Measurements from ENCODE around the gene DISC1.

Gene DISC1

GRCh38 chr1:231828182-231828920 lies 201.8 kb downstream of the DISC1 start:
- TF ChIP-seq CTCF (IDR thresholded peaks at IDR 0.05; ENCODE audit: control insufficient read depth, extremely low read depth, insufficient read depth) = no peak
- no peak overlapping the region for H3K4me3 ChIP-seq (ENCODE audit: low read depth, low read length)
- no peak for DNase-seq (ENCODE audit: low read depth)

- TF ChIP-seq CTCF (IDR thresholded peaks at IDR 0.05; ENCODE audit: control insufficient read depth, extremely low read depth, insufficient read depth) = no peak
- DNase-seq (ENCODE audit: low read depth) = no peak
- H3K4me3 ChIP-seq (ENCODE audit: low read depth, low read length) = no peak overlapping the region
Observed at GRCh38 chr1:231829332-231829731, 202.7 kb downstream of the DISC1 start.

GRCh38 chr1:231836227-231836893 lies 209.8 kb downstream of the DISC1 start:
- no peak for TF ChIP-seq CTCF (IDR thresholded peaks at IDR 0.05; ENCODE audit: control insufficient read depth, extremely low read depth, insufficient read depth)
- no peak for DNase-seq (ENCODE audit: low read depth)
- H3K4me3 ChIP-seq (ENCODE audit: low read depth, low read length) = no peak overlapping the region

- H3K4me3 ChIP-seq (ENCODE audit: low read depth, low read length) = no peak overlapping the region
- no peak for TF ChIP-seq CTCF (IDR thresholded peaks at IDR 0.05; ENCODE audit: control insufficient read depth, extremely low read depth, insufficient read depth)
- no peak for DNase-seq (ENCODE audit: low read depth)
Observed at GRCh38 chr1:231838521-231838920, 211.9 kb downstream of the DISC1 start.

- TF ChIP-seq CTCF (IDR thresholded peaks at IDR 0.05; ENCODE audit: control insufficient read depth, extremely low read depth, insufficient read depth) = no peak
- no peak for DNase-seq (ENCODE audit: low read depth)
- no peak overlapping the region for H3K4me3 ChIP-seq (ENCODE audit: low read depth, low read length)
Observed at GRCh38 chr1:231839999-231840398, 213.4 kb downstream of the DISC1 start.

GRCh38 chr1:231841616-231842344 lies 215.2 kb downstream of the DISC1 start:
- no peak overlapping the region for H3K4me3 ChIP-seq (ENCODE audit: low read depth, low read length)
- DNase-seq (ENCODE audit: low read depth) = no peak
- TF ChIP-seq CTCF (IDR thresholded peaks at IDR 0.05; ENCODE audit: control insufficient read depth, extremely low read depth, insufficient read depth) = no peak
